Tibial artery (tissue), 4 donors: ENCODE results near the gene ZFAND2A.
A peak's percentile ranks its signal among the peaks of the same experiment; 100 is the strongest.

ENCODE experiments used
- DNase-seq, 2 donors: peaks; one replicate each; pipeline ENCODE4 v3.0.0-alpha.2; 2019
- H3K27ac ChIP-seq, 2 donors: fragments of 200-600 bp; sonication (generic) in 1 of 2; 1 replicate in 1 of 2; 2 replicates in 1 of 2; pipeline ENCODE4 v1.5.1; 2018 to 2019; ENCODE audit warnings: mild to moderate bottlenecking in 1 of 2
- H3K27me3 ChIP-seq, 2 donors: fragments of 200-600 bp; sonication (generic) in 1 of 2; one replicate each; pipeline versions ENCODE4 v1.5.1 to v1.6.0; 2016 to 2019
- H3K36me3 ChIP-seq, 3 donors: fragments of 200-600 bp; sonication (generic) in 2 of 3; one replicate each; pipeline ENCODE4 v1.5.1; 2016 to 2019; ENCODE audit warnings: mild to moderate bottlenecking in 2 of 3
- H3K4me1 ChIP-seq, 4 donors: fragments of 200-600 bp; sonication (generic) in 2 of 4; 1 replicate in 3 of 4; 2 replicates in 1 of 4; pipeline ENCODE4 v1.5.1; 2016 to 2019
- H3K4me3 ChIP-seq, 2 donors: fragments of 200-600 bp; sonication (generic) in 1 of 2; 1 replicate in 1 of 2; 2 replicates in 1 of 2; pipeline ENCODE4 v1.5.1; 2018 to 2019; ENCODE audit warnings: mild to moderate bottlenecking in 2 of 2
- H3K9me3 ChIP-seq, 3 donors: fragments of 200-600 bp; sonication (generic) in 1 of 3; one replicate each; pipeline ENCODE4 v1.5.1; 2016 to 2019
- CTCF ChIP-seq, 2 experiments: fragments of 200-600 bp in 1 of 2; fragments of 450-650 bp in 1 of 2; IDR thresholded peaks; one replicate each; pipeline ENCODE4 v1.5.1; 2017 to 2019; ENCODE audit warnings: antibody characterized with exemption in 2 of 2, mild to moderate bottlenecking in 1 of 2, moderate library complexity in 1 of 2
- intact Hi-C: fragments of 100-400 bp; cut with DNase I; formaldehyde crosslinking; loops from one replicate; pipeline ENCODE4 v1.15.0; 2023; ENCODE audit warnings: low total_unique reads

Gene ZFAND2A

DNA sequence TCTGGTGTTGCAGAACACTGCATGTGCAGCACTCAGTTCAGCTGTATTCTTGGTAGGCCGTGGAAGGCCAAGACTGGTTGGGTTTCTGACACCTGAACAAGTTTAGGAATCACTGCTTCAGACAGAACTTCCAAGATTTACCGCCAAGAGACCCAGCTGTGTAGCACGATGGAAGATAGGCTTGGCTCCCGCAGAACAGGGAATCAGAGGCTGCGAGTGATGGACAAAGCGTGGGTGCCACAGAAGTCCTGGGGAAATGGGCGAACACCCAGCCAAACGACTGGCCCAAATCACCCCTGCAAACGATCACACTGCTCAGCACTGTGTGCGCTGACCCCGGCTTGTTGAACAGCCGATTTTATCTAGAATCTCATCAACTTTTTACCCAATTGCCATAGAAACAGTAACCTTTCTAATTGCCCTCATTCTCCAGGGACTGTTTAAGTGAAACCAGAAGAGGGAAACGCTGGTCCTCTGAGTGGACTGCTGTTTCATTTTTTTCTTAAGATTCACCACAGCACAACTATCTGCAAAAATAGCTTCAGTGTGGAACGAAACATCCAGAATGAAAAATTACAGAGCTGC lies 17.9 kb downstream of the ZFAND2A start:
- Histone ChIP-seq H3K4me3 (no peak overlapping the region), H3K27me3 (no peaks in the 10 kb centered on the region), H3K4me1 (peaks cover 0 to 17% (median 15%) of the 10 kb centered on the region in 4 donors), H3K9me3 (no peaks in the 10 kb centered on the region), H3K27ac (no peak overlapping the region), H3K36me3 (no peaks in the 10 kb centered on the region)
- no peak for TF ChIP-seq CTCF (IDR thresholded peaks at IDR 0.05)
- intact Hi-C loops: no loop called here
- no peak for DNase-seq

- H3K27ac ChIP-seq: no peak overlapping the region
- intact Hi-C loops: no loop called here
- DNase-seq: no peak
- no peaks in the 10 kb centered on the region for H3K36me3 ChIP-seq
- no peaks in the 10 kb centered on the region for H3K27me3 ChIP-seq
- H3K4me3 ChIP-seq: no peak overlapping the region
- H3K9me3 ChIP-seq: no peaks in the 10 kb centered on the region
- no peak for TF ChIP-seq CTCF (IDR thresholded peaks at IDR 0.05)
- H3K4me1 ChIP-seq: peaks cover 0 to 22% (median 20%) of the 10 kb centered on the region in 4 donors
These were observed 18.3 kb downstream of the ZFAND2A start for GRCh38 chr7:1141651-1142050.

- H3K9me3 ChIP-seq: no peaks in the 10 kb centered on the region
- H3K36me3 ChIP-seq: no peaks in the 10 kb centered on the region
- DNase-seq: no peak
- peaks cover 0 to 22% (median 20%) of the 10 kb centered on the region in 4 donors for H3K4me1 ChIP-seq
- no peaks in the 10 kb centered on the region for H3K27me3 ChIP-seq
- H3K4me3 ChIP-seq: no peak overlapping the region
- H3K27ac ChIP-seq: no peak overlapping the region
- TF ChIP-seq CTCF (IDR thresholded peaks at IDR 0.05): no peak
- intact Hi-C loops: no loop called here
These were observed 19.4 kb downstream of the ZFAND2A start for GRCh38 chr7:1140476-1141104.

DNA sequence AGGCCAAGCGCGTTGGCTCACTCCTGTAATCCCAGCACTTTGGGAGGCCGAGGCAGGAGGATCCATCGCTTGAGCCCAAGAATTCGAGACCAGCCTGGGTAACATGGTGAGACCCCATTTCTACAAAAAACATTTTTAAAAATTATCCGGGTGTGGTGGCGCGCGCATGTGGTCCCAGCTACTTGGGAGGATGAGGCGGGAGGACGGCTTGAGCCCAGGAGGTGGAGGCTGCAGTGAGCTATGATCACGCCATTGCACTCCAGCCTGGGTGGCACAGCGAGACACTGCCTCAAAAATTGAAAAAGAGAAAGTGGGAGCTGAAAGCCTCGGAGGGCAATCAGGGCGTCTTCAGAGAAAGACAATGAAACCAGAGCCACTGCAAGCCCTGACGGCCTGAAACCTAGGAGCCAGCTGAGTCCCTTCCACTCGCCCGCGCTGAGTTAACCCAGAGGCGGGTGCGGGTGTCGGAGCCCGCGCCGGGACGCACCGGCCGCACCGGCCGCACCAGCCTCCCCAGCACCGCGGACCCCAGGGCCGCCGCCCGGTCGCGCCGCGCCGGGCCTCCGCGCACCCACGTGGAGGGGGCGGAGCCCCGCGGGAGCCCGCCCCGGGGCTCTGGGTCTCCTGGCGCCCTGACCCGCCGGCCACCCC lies 22.4 kb downstream of the ZFAND2A start:
- TF ChIP-seq CTCF (IDR thresholded peaks at IDR 0.05): no peak
- DNase-seq: no peak
- peaks cover 0 to 15% (median 14%) of the 10 kb centered on the region in 4 donors for H3K4me1 ChIP-seq
- H3K9me3 ChIP-seq: no peaks in the 10 kb centered on the region
- intact Hi-C loops: loop anchor here (5.0 kb wide), 1 partner anchor 50 kb away; the partner anchor contains the start of gene GPER1
- H3K36me3 ChIP-seq: no peaks in the 10 kb centered on the region
- H3K4me3 ChIP-seq: peak overlapping the region; percentile 62 to 69
- peak overlapping the region; percentile 66 to 84 for H3K27ac ChIP-seq
- H3K27me3 ChIP-seq: no peaks in the 10 kb centered on the region

GRCh38 chr7:1136841-1137516 lies 23.0 kb downstream of the ZFAND2A start:
- no peak for TF ChIP-seq CTCF (IDR thresholded peaks at IDR 0.05)
- no peak overlapping the region for H3K27ac ChIP-seq

More at GRCh38 chr7:1136841-1137516, 23.0 kb downstream of the ZFAND2A start:
- peak overlapping the region; percentile 62 to 69 for H3K4me3 ChIP-seq
- H3K36me3 ChIP-seq: no peaks in the 10 kb centered on the region
- DNase-seq: no peak
- no peaks in the 10 kb centered on the region for H3K27me3 ChIP-seq
- intact Hi-C loops: loop anchor here (5.0 kb wide), 1 partner anchor 50 kb away; the partner anchor contains the start of gene GPER1
- peaks cover 0 to 15% (median 14%) of the 10 kb centered on the region in 4 donors for H3K4me1 ChIP-seq
- H3K9me3 ChIP-seq: no peaks in the 10 kb centered on the region
